Breast epithelium (tissue), 3 donors: ENCODE measurements around the gene NTN4.

Source experiments
- POLR2AphosphoS5 ChIP-seq, 3 donors: sonication (generic); formaldehyde crosslinking; IDR thresholded peaks; one replicate each; pipeline ENCODE4 v1.6.1; 2017; ENCODE audit warnings: antibody characterized with exemption in 3 of 3
- TF ChIP-seq, protein P1 (sequence below), 3 donors: fragments of 450-650 bp; IDR thresholded peaks; one replicate each; pipeline ENCODE4 v1.5.1; 2016 to 2017; ENCODE audit warnings: antibody characterized with exemption in 3 of 3, mild to moderate bottlenecking in 3 of 3, moderate library complexity in 3 of 3

DNA sequence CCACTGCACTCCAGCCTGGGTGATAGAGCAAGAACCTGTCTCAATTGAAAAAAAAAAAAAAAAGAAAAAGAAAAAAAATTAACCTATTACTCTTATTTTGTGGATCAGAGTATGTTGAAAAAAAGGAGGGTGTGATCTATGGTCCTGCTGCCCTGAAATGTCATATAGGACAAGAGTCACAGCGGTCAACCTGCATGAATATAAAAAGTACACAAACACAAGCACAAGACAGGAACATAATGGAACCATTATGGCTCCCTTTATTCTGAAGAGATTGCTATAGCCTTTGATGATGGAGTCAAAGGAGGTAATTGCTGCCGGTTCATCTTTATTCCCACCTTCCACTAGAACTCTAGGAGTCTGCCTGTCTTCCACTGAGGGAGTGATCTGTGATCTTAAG, 96.9 kb downstream of the NTN4 start:
- TF ChIP-seq, protein P1, sequence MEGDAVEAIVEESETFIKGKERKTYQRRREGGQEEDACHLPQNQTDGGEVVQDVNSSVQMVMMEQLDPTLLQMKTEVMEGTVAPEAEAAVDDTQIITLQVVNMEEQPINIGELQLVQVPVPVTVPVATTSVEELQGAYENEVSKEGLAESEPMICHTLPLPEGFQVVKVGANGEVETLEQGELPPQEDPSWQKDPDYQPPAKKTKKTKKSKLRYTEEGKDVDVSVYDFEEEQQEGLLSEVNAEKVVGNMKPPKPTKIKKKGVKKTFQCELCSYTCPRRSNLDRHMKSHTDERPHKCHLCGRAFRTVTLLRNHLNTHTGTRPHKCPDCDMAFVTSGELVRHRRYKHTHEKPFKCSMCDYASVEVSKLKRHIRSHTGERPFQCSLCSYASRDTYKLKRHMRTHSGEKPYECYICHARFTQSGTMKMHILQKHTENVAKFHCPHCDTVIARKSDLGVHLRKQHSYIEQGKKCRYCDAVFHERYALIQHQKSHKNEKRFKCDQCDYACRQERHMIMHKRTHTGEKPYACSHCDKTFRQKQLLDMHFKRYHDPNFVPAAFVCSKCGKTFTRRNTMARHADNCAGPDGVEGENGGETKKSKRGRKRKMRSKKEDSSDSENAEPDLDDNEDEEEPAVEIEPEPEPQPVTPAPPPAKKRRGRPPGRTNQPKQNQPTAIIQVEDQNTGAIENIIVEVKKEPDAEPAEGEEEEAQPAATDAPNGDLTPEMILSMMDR (IDR thresholded peaks at IDR 0.05): no peak
- TF ChIP-seq POLR2AphosphoS5 (IDR thresholded peaks at IDR 0.05): no peak
